Measurements from ENCODE around the gene PARD3B.

- TF ChIP-seq POLR2A (IDR thresholded peaks at IDR 0.05) (no peak), CTCF (IDR thresholded peaks at IDR 0.05) (no peak)
Measured at GRCh38 chr2:204504594-204504993, 40.7 kb upstream of the PARD3B start.
